ENCODE results near the gene DUSP6. TPM values are rescaled to one million over a fixed set of nuclear protein-coding genes. Genes with fewer than 3 reads are reported as not detected.

The DUSP6 gene
- total RNA-seq, 1 donor from 2014 or later = 370 TPM

DNA sequence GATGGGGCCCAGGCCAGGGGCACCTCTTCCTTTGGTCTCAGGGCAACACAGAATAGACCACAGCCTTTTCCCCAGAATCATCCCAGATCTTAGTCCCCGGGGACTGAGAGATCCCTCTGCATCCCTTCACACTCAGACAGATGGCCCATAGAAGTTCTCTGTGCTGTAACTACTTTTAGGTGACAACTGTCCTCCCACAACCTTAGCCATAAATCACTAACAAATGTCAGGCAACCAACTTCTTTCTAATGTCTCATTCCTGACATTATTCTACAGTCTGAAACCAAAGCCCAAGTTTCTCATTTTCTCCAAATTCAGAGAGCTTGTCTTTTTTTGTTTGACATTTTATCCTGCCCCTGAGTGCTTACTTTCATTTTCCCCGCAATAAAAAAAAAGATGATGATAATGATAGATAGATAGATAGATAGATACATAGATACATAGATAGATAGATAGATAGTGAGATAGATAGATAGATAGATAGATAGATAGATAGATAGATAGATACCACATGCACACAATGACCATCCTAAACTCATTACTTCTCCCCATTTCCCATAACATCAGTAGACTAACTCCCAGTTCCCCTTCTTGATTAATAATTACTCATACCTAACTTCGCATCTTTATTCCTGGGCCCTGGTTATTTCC, 28.6 kb downstream of the DUSP6 start:
- Histone ChIP-seq H3K36me3 (no peaks in the 10 kb centered on the region), H3K4me1 (no peaks in the 10 kb centered on the region), H3K27ac (no peak overlapping the region), H3K9me3 (no peaks in the 10 kb centered on the region), H3K27me3 (no peaks in the 10 kb centered on the region), H3K4me3 (no peak overlapping the region)
- intact Hi-C loops (cut with DNase I) = no loop called here
- no peak for DNase-seq (ENCODE audit: low spot score in 2 of 2)
- TF ChIP-seq, protein P1, sequence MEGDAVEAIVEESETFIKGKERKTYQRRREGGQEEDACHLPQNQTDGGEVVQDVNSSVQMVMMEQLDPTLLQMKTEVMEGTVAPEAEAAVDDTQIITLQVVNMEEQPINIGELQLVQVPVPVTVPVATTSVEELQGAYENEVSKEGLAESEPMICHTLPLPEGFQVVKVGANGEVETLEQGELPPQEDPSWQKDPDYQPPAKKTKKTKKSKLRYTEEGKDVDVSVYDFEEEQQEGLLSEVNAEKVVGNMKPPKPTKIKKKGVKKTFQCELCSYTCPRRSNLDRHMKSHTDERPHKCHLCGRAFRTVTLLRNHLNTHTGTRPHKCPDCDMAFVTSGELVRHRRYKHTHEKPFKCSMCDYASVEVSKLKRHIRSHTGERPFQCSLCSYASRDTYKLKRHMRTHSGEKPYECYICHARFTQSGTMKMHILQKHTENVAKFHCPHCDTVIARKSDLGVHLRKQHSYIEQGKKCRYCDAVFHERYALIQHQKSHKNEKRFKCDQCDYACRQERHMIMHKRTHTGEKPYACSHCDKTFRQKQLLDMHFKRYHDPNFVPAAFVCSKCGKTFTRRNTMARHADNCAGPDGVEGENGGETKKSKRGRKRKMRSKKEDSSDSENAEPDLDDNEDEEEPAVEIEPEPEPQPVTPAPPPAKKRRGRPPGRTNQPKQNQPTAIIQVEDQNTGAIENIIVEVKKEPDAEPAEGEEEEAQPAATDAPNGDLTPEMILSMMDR (IDR thresholded peaks at IDR 0.05) = no peak

DNA sequence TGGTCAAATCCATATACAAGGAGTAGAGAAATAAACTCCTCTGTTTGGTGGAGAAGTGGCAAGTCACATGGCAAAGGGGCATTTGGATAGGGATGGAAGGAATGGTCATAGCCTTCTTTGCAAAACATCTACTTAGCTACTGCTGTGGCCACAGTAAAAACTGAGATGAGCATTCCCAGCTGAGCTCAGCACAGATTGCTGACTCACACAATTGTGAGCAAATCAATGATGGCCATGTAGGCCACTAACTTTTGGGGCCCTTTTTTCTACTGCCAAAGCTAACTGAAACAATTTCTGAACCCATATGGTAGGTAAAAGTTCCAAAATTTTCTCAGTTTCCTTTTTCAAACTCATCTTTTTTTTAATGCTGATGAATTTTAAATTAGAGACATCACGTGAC, 31.6 kb downstream of the DUSP6 start:
- Histone ChIP-seq H3K27me3 (no peaks in the 10 kb centered on the region), H3K4me3 (no peak overlapping the region), H3K4me1 (peaks cover 0 to 3% of the 10 kb centered on the region in 2 donors), H3K36me3 (no peaks in the 10 kb centered on the region), H3K9me3 (no peaks in the 10 kb centered on the region), H3K27ac (no peak overlapping the region)
- intact Hi-C loops (cut with DNase I) = no loop called here
- no peak for DNase-seq (ENCODE audit: low spot score in 2 of 2)
- TF ChIP-seq, protein P1 (IDR thresholded peaks at IDR 0.05) = no peak

DNA sequence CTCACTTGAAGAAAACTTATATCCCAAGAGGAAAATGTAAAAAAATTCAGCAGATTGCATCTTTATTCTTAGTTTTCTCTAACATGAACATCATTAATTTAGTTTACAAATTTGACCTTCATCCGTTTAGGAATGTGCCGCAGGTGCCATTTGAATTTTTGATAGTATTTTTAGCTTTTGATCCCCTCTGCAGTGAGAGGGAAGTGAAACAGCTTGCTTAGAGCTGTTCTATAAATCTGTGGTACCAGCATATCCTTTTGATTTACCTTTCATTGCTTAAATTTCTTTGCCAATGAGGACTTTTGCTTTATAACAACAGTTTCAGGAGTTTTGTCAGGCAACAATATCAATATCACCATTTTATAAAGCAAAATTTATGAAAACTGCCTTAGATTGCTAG, 32.7 kb downstream of the DUSP6 start:
- Histone ChIP-seq H3K9me3 (no peaks in the 10 kb centered on the region), H3K4me3 (no peak overlapping the region), H3K27me3 (no peaks in the 10 kb centered on the region), H3K4me1 (peaks cover 0 to 3% of the 10 kb centered on the region in 2 donors), H3K27ac (no peak overlapping the region), H3K36me3 (no peaks in the 10 kb centered on the region)
- no peak for DNase-seq (ENCODE audit: low spot score in 2 of 2)
- TF ChIP-seq, protein P1 (IDR thresholded peaks at IDR 0.05) = no peak
- intact Hi-C loops (cut with DNase I) = no loop called here

DNA sequence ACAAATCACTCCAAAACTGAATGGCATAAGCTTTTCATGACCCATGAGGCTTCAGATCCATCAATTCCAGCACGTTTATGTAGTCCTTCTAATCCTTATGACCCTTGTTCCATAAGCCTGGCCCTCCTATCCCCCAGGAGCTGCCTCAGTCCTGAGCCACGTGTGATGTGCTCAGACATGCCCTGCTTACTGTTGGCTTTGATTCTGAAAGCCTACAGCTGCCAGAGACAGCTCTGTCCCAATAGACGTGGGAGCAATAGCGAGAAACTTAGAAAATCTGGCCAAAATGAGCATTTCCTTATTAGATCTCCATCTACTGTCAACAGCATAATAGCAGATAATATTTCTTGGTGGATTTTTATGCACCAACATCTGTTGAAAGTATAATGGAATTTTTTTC, 33.2 kb downstream of the DUSP6 start:
- intact Hi-C loops (cut with DNase I) = no loop called here
- peaks cover 0 to 3% of the 10 kb centered on the region in 2 donors for H3K4me1 ChIP-seq
- no peaks in the 10 kb centered on the region for H3K9me3 ChIP-seq
- no peak for DNase-seq (ENCODE audit: low spot score in 2 of 2)
- H3K4me3 ChIP-seq = no peak overlapping the region
- no peaks in the 10 kb centered on the region for H3K27me3 ChIP-seq
- TF ChIP-seq, protein P1 (IDR thresholded peaks at IDR 0.05) = no peak
- no peak overlapping the region for H3K27ac ChIP-seq
- H3K36me3 ChIP-seq = no peaks in the 10 kb centered on the region

DNA sequence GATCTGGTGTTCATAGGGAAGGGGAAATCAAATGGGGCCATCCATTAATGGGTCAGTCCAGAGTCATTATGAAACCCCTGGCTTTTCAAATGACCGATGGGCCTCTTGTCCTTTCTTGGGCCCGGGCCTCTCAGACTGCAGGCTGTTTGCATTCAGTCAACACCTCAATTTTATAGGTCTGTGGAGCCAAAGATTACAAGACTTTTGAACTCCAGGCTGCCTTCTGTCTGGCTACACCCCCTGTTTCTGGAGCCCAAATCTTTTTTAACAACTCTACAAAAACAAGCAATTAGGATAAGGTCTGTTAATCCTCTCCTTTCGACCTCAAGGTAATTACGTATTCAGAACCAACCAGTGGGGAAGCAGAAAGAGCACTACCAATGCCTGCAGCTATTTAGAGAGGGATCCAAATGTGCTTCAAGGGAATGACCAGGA, 35.6 kb downstream of the DUSP6 start:
- intact Hi-C loops (cut with DNase I) = no loop called here
- Histone ChIP-seq H3K27me3 (no peaks in the 10 kb centered on the region), H3K9me3 (no peaks in the 10 kb centered on the region), H3K4me1 (peaks cover 0 to 3% of the 10 kb centered on the region in 2 donors), H3K36me3 (no peaks in the 10 kb centered on the region), H3K27ac (peak overlapping the region in 1 of 2 donors; percentile 36), H3K4me3 (no peak overlapping the region)
- TF ChIP-seq, protein P1 (IDR thresholded peaks at IDR 0.05) = no peak
- no peak for DNase-seq (ENCODE audit: low spot score in 2 of 2)
